H9 (cell line): Measurements from ENCODE around the gene SPRR3. TPM values are rescaled to one million over a fixed set of nuclear protein-coding genes. Genes with fewer than 3 reads are reported as not detected.

Source experiments
- DNase-seq: peaks from one replicate; pipeline ENCODE4 v3.0.0-alpha.2; 2017
- H2AFZ ChIP-seq: one replicate; pipeline ENCODE4 v1.6.1; 2013; ENCODE audit warnings: mild to moderate bottlenecking, low read length, control low read depth, moderate library complexity
- H2AK5ac ChIP-seq: 2 replicates; pipeline ENCODE4 v1.6.1; 2013; ENCODE audit warnings: low read length, control low read depth, mixed read lengths; ENCODE audit not compliant: insufficient read length
- H2BK120ac ChIP-seq: one replicate; pipeline ENCODE4 v1.6.1; 2013; ENCODE audit warnings: low read depth, mild to moderate bottlenecking, low read length, control low read depth, inconsistent platforms; ENCODE audit not compliant: poor library complexity, severe bottlenecking
- H2BK12ac ChIP-seq: 2 replicates; pipeline ENCODE4 v1.6.1; 2013; ENCODE audit warnings: low read length, control low read depth, mixed read lengths, low read depth; ENCODE audit not compliant: insufficient read length
- H2BK15ac ChIP-seq: 2 replicates; pipeline ENCODE4 v1.6.1; 2013; ENCODE audit warnings: low read depth, low read length, control low read depth
- H2BK20ac ChIP-seq: one replicate; pipeline ENCODE4 v1.6.1; 2013; ENCODE audit warnings: low read depth, mild to moderate bottlenecking, low read length, control low read depth, inconsistent platforms; ENCODE audit not compliant: poor library complexity, severe bottlenecking
- H2BK5ac ChIP-seq: 2 replicates; pipeline ENCODE4 v1.6.1; 2013; ENCODE audit warnings: low read length, control low read depth, mixed read lengths; ENCODE audit not compliant: insufficient read length
- H3K14ac ChIP-seq: 2 replicates; pipeline ENCODE4 v1.6.1; 2013; ENCODE audit warnings: low read length, control low read depth; ENCODE audit not compliant: insufficient read depth
- H3K18ac ChIP-seq: 2 replicates; pipeline ENCODE4 v1.6.1; 2013; ENCODE audit warnings: low read depth, mild to moderate bottlenecking, mixed read lengths, low read length, control low read depth; ENCODE audit not compliant: insufficient read length
- H3K23ac ChIP-seq: 2 replicates; pipeline ENCODE4 v1.6.1; 2013; ENCODE audit warnings: low read length, control low read depth, mixed read lengths, low read depth; ENCODE audit not compliant: insufficient read length
- H3K23me2 ChIP-seq: 2 replicates; pipeline ENCODE4 v1.6.1; 2013; ENCODE audit warnings: low read depth, mild to moderate bottlenecking, mixed read lengths, low read length, control low read depth; ENCODE audit not compliant: insufficient read length, poor library complexity, severe bottlenecking
- H3K27ac ChIP-seq: 2 replicates; pipeline ENCODE4 v1.5.1; 2013; ENCODE audit warnings: low read length, control low read depth, mixed read lengths, low read depth; ENCODE audit not compliant: insufficient read length
- H3K27me3 ChIP-seq: 2 replicates; pipeline ENCODE4 v1.6.1; 2013; ENCODE audit warnings: low read length, control low read depth, inconsistent platforms; ENCODE audit not compliant: insufficient read depth
- H3K4ac ChIP-seq: 2 replicates; pipeline ENCODE4 v1.6.1; 2013; ENCODE audit warnings: low read depth, mild to moderate bottlenecking, control low read depth, inconsistent platforms, low read length, moderate library complexity
- H3K4me1 ChIP-seq: 2 replicates; pipeline ENCODE4 v1.6.1; 2013; ENCODE audit warnings: low read length, control low read depth, inconsistent platforms; ENCODE audit not compliant: insufficient read depth
- H3K4me2 ChIP-seq: 2 replicates; pipeline ENCODE4 v1.6.1; 2013; ENCODE audit warnings: low read length, control low read depth, mixed read lengths; ENCODE audit not compliant: insufficient read length, insufficient read depth
- H3K56ac ChIP-seq: 2 replicates; pipeline ENCODE4 v1.6.1; 2013; ENCODE audit warnings: low read depth, mild to moderate bottlenecking, mixed read lengths, low read length, control low read depth; ENCODE audit not compliant: insufficient read length
- H3K79me1 ChIP-seq: 2 replicates; pipeline ENCODE4 v1.6.1; 2013; ENCODE audit warnings: low read depth, mild to moderate bottlenecking, moderate library complexity, low read length, control low read depth, inconsistent platforms; ENCODE audit not compliant: insufficient read depth, poor library complexity, severe bottlenecking
- H3K79me2 ChIP-seq: 2 replicates; pipeline ENCODE4 v1.6.1; 2013; ENCODE audit warnings: low read length, control low read depth, inconsistent platforms; ENCODE audit not compliant: insufficient read depth
- H3K9ac ChIP-seq: 2 replicates; pipeline ENCODE4 v1.6.1; 2013; ENCODE audit warnings: low read length, control low read depth, mixed read lengths; ENCODE audit not compliant: insufficient read length; ENCODE audit errors: extremely low read depth
- H3K9me3 ChIP-seq: one replicate; pipeline ENCODE4 v1.6.1; 2013; ENCODE audit warnings: low read depth, low read length, inconsistent platforms; ENCODE audit not compliant: control insufficient read depth
- H3T11ph ChIP-seq: one replicate; pipeline ENCODE4 v1.6.1; 2013; ENCODE audit warnings: mild to moderate bottlenecking, low read length, control low read depth, inconsistent platforms
- H4K20me1 ChIP-seq: one replicate; pipeline ENCODE4 v1.6.1; 2013; ENCODE audit not compliant: control insufficient read depth, insufficient read length, insufficient read depth
- H4K5ac ChIP-seq: 2 replicates; pipeline ENCODE4 v1.6.1; 2013; ENCODE audit warnings: low read depth, mild to moderate bottlenecking, mixed read lengths, low read length, control low read depth; ENCODE audit not compliant: insufficient read length
- H4K8ac ChIP-seq: replicated peaks from 2 replicates; pipeline ENCODE4 v1.6.1; 2013; ENCODE audit warnings: low read length, control low read depth, mixed read lengths, low read depth; ENCODE audit not compliant: insufficient read length
- H4K91ac ChIP-seq: 2 replicates; pipeline ENCODE4 v1.6.1; 2013; ENCODE audit warnings: low read depth, mild to moderate bottlenecking, moderate library complexity, mixed read lengths, low read length, control low read depth; ENCODE audit not compliant: insufficient read length
- H3K27ac Mint-ChIP-seq, 3 experiments: 2 replicates in 2 of 3; 3 replicates in 1 of 3; pipeline ENCODE4 v1.8.0; 2020 to 2021; ENCODE audit warnings: mixed read lengths in 3 of 3, mild to moderate bottlenecking in 1 of 3, moderate library complexity in 1 of 3
- H3K27me3 Mint-ChIP-seq: 2 replicates; pipeline ENCODE4 v1.8.0; 2021; ENCODE audit warnings: low read depth, mild to moderate bottlenecking, moderate library complexity, mixed read lengths
- H3K36me3 Mint-ChIP-seq, 3 experiments: 2 replicates in 2 of 3; 3 replicates in 1 of 3; pipeline ENCODE4 v1.8.0; 2020 to 2021; ENCODE audit warnings: low read depth in 3 of 3, mixed read lengths in 3 of 3; ENCODE audit not compliant: insufficient read depth in 1 of 3
- H3K4me1 Mint-ChIP-seq, 2 experiments: 2 replicates each; pipeline ENCODE4 v1.8.0; 2020; ENCODE audit warnings: mixed read lengths in 2 of 2
- H3K4me3 Mint-ChIP-seq, 2 experiments: 2 replicates in 1 of 2; 3 replicates in 1 of 2; pipeline ENCODE4 v1.8.0; 2020 to 2021; ENCODE audit warnings: mild to moderate bottlenecking in 2 of 2, mixed read lengths in 2 of 2, moderate library complexity in 1 of 2
- H3K9me3 Mint-ChIP-seq, 2 experiments: 2 replicates in 1 of 2; 3 replicates in 1 of 2; pipeline ENCODE4 v1.8.0; 2020; ENCODE audit warnings: mild to moderate bottlenecking in 2 of 2, mixed read lengths in 2 of 2, moderate library complexity in 1 of 2
- CTCF ChIP-seq: fragments of 200-600 bp; sonication (generic); conservative IDR thresholded peaks from 3 replicates; pipeline ENCODE4 v1.8.0; 2021; ENCODE audit warnings: antibody characterized with exemption, mild to moderate bottlenecking
- WGBS: extraction: QIAGEN DNeasy Blood & Tissue Kit; methylation state at CpG from one replicate; pipeline ENCODE4 v1.1.7; 2013; ENCODE audit warnings: missing lambda C conversion rate, low lambda C conversion rate, mixed read lengths; ENCODE audit not compliant: insufficient read length; ENCODE audit errors: extremely low coverage; 5-methylcytosine and 5-hydroxymethylcytosine counted together
- total RNA-seq: library from RNA; stranded (reverse); gene quantifications from 2 replicates; pipeline ENCODE4 v1.2.1, GENCODE V29; 2021

Gene SPRR3
- total RNA-seq, 1 experiment from 2014 or later = not detected

GRCh38 chr1:153024413-153024812 is 22.9 kb downstream of the SPRR3 start:
- no peaks in the 10 kb centered on the region for H3K27me3 Mint-ChIP-seq
- Histone ChIP-seq H3K14ac (no peak overlapping the region), H3K18ac (no peak overlapping the region), H2BK5ac (no peak overlapping the region), H3K9ac (no peak overlapping the region), H2BK12ac (no peak overlapping the region), H2AFZ (no peak overlapping the region), H3K79me2 (no peaks in the 10 kb centered on the region), H3K27ac (no peak overlapping the region), H3K23ac (no peak overlapping the region), H3K4me2 (no peak overlapping the region), H4K5ac (no peak overlapping the region), H2BK120ac (no peak overlapping the region), H3K23me2 (no peaks in the 10 kb centered on the region), H3K4me1 (peaks cover 3% of the 10 kb centered on the region; the same call in 1 of the 2 replicates), H4K20me1 (no peaks in the 10 kb centered on the region), H3K56ac (no peak overlapping the region), H3K27me3 (no peaks in the 10 kb centered on the region), H3T11ph (no peak overlapping the region), H3K79me1 (no peaks in the 10 kb centered on the region), H3K9me3 (no peaks in the 10 kb centered on the region), H3K4ac (no peak overlapping the region), H4K8ac (no peak overlapping the region), H2BK20ac (no peak overlapping the region), H4K91ac (no peak overlapping the region), H2BK15ac (no peak overlapping the region), H2AK5ac (no peak overlapping the region)
- H3K4me3 Mint-ChIP-seq = no peak overlapping the region
- peaks cover 0 to 3% of the 10 kb centered on the region in 2 experiments; a peak in 3 of 5 replicates for H3K9me3 Mint-ChIP-seq
- H3K36me3 Mint-ChIP-seq = no peaks in the 10 kb centered on the region; a peak in 1 of 7 replicates
- no peak for TF ChIP-seq CTCF
- peaks cover 11 to 25% of the 10 kb centered on the region in 2 experiments for H3K4me1 Mint-ChIP-seq
- WGBS = no CpG with 5 or more reads among the region's 1 CpG
- no peak for DNase-seq
- H3K27ac Mint-ChIP-seq = no peak overlapping the region
